ENCODE results near the gene ATXN10.
A peak's percentile ranks its signal among the peaks of the same experiment; 100 is the strongest.

Gene ATXN10

GRCh38 chr22:45763236-45763624 is 91.6 kb downstream of the ATXN10 start:
- DNase-seq = no peak

GRCh38 chr22:45768490-45768889 is 96.9 kb downstream of the ATXN10 start:
- no peak for DNase-seq

GRCh38 chr22:45769569-45770210 is 98.1 kb downstream of the ATXN10 start:
- DNase-seq = peak; percentile 0

GRCh38 chr22:45770506-45770905 is 98.9 kb downstream of the ATXN10 start:
- no peak for DNase-seq

DNA sequence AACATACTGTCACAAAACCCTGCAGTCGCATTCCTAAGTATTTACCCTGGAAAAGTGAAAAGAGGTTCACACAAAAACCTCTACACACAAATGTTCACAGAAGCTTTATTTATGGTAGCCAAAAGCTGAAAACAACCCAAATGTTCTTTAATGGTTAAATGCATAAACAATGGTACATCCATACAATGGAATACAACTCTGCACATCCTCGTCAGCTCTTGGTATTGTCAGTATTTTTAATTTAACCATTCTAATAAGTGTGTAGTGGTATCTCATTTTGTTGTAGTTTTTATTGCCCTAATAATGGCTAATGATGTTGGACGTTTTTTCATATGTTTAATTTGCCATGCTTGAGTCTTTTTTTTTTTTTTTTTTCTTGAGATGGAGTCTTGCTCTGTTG is 99.4 kb downstream of the ATXN10 start:
- DNase-seq = no peak

DNA sequence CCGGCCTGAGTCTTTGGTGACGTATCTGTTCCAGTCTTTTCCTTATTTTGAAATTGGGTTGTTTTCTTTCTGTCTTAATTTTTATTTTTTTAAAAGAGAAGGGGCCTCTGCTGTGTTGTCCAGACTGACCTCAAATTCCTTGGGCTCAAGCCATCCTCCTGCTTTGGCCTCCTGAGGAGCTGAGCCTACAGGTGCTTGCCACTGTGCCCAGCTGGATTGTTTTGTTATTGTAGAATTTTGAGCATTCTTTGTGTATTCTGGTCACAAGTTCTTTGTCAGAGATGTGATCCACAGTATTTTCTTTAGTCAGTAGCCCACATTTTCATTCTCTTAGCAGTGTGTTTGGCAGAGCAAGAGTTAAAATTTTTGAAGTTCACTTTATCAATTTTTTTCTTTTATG is 100.1 kb downstream of the ATXN10 start:
- no peak for DNase-seq

DNA sequence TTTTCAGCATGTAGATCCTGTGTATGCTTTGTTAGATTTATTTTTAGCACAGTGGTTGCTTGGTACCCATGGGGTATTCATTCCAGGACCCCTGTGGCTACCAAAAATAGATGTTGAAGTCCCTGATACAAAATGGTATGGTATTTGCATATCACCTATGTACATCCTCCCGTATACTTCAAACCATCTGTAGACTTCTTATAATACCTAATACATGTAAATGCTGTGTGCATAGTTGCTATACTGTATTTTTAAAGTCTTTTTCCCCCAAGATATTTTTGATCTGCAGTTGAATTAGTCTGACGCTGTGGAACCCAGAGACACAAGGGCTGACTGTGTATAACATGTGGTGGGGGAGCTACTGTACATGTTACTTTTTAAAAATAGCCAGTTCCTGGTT is 101.1 kb downstream of the ATXN10 start:
- no peak for DNase-seq

DNA sequence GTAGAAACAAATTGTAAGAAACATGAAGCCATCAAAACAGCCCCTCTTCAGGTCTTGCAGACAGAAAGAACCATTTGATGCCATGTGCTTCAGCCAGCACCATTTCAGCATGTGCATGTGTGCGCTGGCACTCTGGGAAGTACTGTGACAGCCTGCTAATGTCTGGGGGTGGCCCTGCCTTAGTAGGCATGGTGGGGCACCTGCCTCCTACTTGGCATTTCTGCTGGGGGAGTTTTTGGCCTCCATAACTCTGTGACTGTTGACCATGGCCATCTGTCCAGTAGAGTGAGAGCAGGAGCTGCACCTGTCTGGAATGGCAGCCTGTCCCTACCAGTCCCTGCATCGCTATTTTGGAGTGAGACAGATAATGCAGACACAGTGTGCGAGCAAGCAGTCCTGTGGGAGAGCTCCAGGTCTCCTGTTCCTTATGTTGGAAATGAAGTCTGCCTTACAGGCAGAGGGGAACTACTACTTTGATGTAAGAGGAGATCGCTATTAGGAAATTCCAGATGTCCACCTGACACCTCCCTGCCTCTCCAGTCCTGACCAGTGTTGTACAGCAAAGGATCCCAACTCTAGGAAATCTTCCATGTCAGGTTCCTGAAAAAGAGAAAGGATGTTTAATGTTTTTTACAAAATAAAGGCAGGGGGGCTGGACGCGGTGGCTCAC is 102.5 kb downstream of the ATXN10 start:
- DNase-seq = no peak

DNA sequence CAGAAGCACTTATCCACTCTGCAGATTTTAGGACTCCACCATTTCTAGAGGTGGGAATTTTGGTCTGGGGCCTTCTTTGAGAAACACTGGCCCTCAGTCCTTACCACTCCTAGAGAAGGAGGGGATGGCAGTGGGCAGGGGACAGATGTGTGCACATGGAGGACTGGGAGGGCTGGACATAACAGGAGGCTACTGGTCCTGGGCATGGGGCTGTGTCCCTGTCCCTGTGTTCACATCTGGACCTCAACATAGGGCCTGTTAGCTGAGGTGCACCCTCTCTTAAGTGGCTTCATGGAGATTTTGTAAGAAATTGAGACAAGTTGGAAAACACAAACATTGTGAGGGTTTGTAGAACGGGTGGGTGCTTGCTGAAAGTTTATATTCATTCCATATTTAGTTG is 103.4 kb downstream of the ATXN10 start:
- DNase-seq = no peak

GRCh38 chr22:45775569-45776312 is 104.1 kb downstream of the ATXN10 start:
- DNase-seq = no peak

GRCh38 chr22:45776313-45776585 is 104.6 kb downstream of the ATXN10 start:
- DNase-seq = no peak

GRCh38 chr22:45777046-45777851 is 105.6 kb downstream of the ATXN10 start:
- no peak for DNase-seq

DNA sequence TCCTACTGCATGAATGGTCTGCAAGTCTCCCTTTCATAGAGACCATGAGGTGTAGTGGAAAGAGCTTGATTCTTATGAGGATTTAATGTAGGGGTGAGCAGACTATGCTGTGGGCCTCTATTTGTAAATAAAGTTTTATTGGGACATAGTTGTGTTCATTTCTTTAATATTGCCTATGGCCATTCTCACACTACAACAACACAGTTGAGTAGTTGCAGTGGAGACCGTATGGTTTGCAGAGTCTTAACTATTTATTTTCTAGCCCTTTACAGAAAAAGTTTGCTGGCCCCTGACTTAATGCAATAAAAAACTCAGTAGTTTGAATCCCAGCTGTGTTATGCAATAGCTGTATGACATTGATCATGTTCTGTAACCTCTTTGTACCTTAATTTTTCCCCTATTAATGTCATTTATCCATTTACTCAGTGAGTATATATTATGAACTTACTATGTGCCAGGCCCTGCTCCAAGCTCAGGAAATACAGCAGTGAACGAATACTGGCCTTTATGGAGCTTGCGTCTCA is 106.3 kb downstream of the ATXN10 start:
- DNase-seq = no peak

GRCh38 chr22:45781459-45781858 is 109.8 kb downstream of the ATXN10 start:
- DNase-seq = no peak

DNA sequence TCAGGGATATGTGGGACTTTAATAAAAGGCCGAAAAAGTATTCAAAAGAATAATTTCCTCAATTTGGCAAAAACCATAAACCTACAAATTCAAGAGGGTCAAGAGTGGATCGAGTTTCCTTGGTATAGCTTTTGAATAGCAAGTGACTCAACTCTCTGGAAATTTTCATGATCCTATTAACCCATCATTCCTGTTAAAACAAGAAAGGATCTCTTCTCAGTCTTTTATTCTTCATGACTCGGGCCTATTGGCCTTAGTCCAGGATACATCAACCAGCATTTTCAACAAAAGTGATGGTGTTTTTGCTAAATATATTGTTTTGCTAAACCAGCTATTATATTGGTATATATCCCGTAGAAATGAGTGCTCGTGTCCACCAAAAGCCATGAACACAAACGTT is 110.3 kb downstream of the ATXN10 start:
- DNase-seq = no peak

GRCh38 chr22:45783021-45783420 is 111.4 kb downstream of the ATXN10 start:
- no peak for DNase-seq

- no peak for DNase-seq
Observed at GRCh38 chr22:45783690-45784089, 112.1 kb downstream of the ATXN10 start.

- no peak for DNase-seq
Observed at GRCh38 chr22:45784357-45785277, 113.0 kb downstream of the ATXN10 start.

DNA sequence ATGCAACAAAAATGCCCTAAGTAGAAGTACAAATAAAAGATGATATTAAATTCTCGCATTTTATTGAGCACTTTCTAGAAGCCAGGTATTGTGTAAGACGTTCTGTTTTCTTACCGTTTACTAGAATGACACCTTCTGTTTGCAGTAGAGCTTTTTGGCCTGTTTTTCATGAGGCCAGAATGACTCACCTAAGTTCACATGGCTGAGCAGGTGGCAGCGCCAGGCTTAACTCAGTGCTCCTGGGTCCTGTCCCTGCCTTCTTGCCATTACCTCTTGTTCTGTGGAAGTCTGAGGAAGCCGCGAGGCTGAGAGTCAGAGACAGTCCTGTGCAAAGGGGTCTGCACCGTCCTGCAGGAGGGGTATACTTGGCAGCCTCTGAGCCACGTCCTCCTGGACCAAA is 113.8 kb downstream of the ATXN10 start:
- DNase-seq = no peak

GRCh38 chr22:45786726-45787125 is 115.1 kb downstream of the ATXN10 start:
- no peak for DNase-seq

DNA sequence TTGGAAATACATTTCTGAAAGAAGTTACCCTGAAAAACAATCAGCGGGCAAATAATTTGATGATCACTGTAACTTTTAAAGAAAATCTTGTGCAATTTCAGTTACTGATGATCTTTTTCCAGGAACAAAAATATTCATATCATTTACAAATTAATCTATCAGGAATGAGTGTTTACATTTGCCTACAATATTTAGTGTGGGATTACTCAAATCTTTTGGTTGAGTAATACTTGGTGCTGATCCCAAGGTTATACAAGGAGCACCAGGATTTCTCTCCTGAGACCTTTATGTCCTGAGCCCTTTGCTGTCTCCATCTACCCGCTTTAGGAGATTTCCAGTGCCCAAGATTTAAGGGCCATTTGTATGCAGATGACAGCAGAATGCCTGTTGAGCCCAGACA is 116.1 kb downstream of the ATXN10 start:
- DNase-seq = no peak

DNA sequence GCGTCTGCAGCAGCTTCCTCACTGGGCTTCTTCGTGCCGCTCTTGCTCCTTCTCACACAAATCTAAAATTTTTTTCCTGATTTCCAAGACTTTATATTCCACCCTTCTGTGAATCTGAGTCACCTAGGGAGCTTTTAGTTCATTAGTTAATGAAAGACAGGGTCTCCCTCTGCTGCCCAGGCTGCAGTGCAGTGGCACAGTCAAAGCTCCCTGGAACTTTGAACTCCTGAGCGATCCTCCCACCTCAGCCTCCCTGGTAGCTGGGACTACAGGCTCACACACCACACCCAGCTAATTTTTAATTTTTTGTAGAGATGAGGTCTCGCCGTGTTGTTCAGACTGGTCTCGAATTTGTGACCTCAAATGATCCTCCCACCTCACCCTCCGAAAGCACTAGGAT is 116.9 kb downstream of the ATXN10 start:
- no peak for DNase-seq
